ENCODE measurements around the gene AFF3.

The AFF3 gene

GRCh38 chr2:99701503-99701902 is 440.9 kb downstream of the AFF3 start:
- TF ChIP-seq CTCF (IDR thresholded peaks at IDR 0.05): no peak

GRCh38 chr2:99700482-99701398 is 441.6 kb downstream of the AFF3 start:
- no peak for TF ChIP-seq CTCF (IDR thresholded peaks at IDR 0.05)

GRCh38 chr2:99698896-99699295 is 443.5 kb downstream of the AFF3 start:
- TF ChIP-seq CTCF (IDR thresholded peaks at IDR 0.05): no peak

GRCh38 chr2:99697811-99698568 is 444.4 kb downstream of the AFF3 start:
- TF ChIP-seq CTCF (IDR thresholded peaks at IDR 0.05): no peak

GRCh38 chr2:99695944-99696253 is 446.5 kb downstream of the AFF3 start:
- no peak for TF ChIP-seq CTCF (IDR thresholded peaks at IDR 0.05)

- TF ChIP-seq CTCF (IDR thresholded peaks at IDR 0.05): no peak
These were observed 447.1 kb downstream of the AFF3 start for GRCh38 chr2:99695130-99695943.

- no peak for TF ChIP-seq CTCF (IDR thresholded peaks at IDR 0.05)
These were observed 448.1 kb downstream of the AFF3 start for GRCh38 chr2:99694331-99694730.

Measured in LNCAP (cell line).